ENCODE results near the gene R3HDM2. TPM values are rescaled to one million over a fixed set of nuclear protein-coding genes. Genes with fewer than 3 reads are reported as not detected.
"Not testable (repeated sequence)": the region's sequence is repeated elsewhere in the genome, so short reads cannot be mapped to it uniquely, and the experiment has no call there.

R3HDM2 gene
- total RNA-seq, 1 donor from 2014 or later = 46.5 TPM

GRCh38 chr12:57401165-57401564, 29.7 kb downstream of the R3HDM2 start:
- no peak overlapping the region for H3K4me3 Mint-ChIP-seq (ENCODE audit: unreplicated experiment)
- no peak for DNase-seq (ENCODE audit: low spot score)
- H3K36me3 Mint-ChIP-seq (ENCODE audit: low read depth) = no peaks in the 10 kb centered on the region
- no peaks in the 10 kb centered on the region for H3K9me3 Mint-ChIP-seq (ENCODE audit: low read depth)
- no peak overlapping the region for H3K27ac Mint-ChIP-seq (ENCODE audit: unreplicated experiment)
- H3K27me3 Mint-ChIP-seq (ENCODE audit: low read depth) = no peaks in the 10 kb centered on the region
- no peak for TF ChIP-seq CTCF (IDR thresholded peaks at IDR 0.05)
- peaks cover 4% of the 10 kb centered on the region for H3K4me1 Mint-ChIP-seq (ENCODE audit: low read depth)

GRCh38 chr12:57399718-57400463, 31.0 kb downstream of the R3HDM2 start:
- not testable (repeated sequence) for H3K27me3 Mint-ChIP-seq (ENCODE audit: low read depth); H3K9me3 Mint-ChIP-seq (ENCODE audit: low read depth); H3K36me3 Mint-ChIP-seq (ENCODE audit: low read depth); H3K4me1 Mint-ChIP-seq (ENCODE audit: low read depth); H3K27ac Mint-ChIP-seq (ENCODE audit: unreplicated experiment); H3K4me3 Mint-ChIP-seq (ENCODE audit: unreplicated experiment); DNase-seq (ENCODE audit: low spot score)

- H3K36me3 Mint-ChIP-seq (ENCODE audit: low read depth) = peaks cover 14% of the 10 kb centered on the region
- no peaks in the 10 kb centered on the region for H3K27me3 Mint-ChIP-seq (ENCODE audit: low read depth)
- no peak for DNase-seq (ENCODE audit: low spot score)
- H3K9me3 Mint-ChIP-seq (ENCODE audit: low read depth) = no peaks in the 10 kb centered on the region
- H3K4me3 Mint-ChIP-seq (ENCODE audit: unreplicated experiment) = no peak overlapping the region
- H3K27ac Mint-ChIP-seq (ENCODE audit: unreplicated experiment) = no peak overlapping the region
- peaks cover 4% of the 10 kb centered on the region for H3K4me1 Mint-ChIP-seq (ENCODE audit: low read depth)
- TF ChIP-seq CTCF (IDR thresholded peaks at IDR 0.05) = no peak
These were observed 33.4 kb downstream of the R3HDM2 start for GRCh38 chr12:57397441-57397840.

GRCh38 chr12:57395121-57395520, 35.7 kb downstream of the R3HDM2 start:
- DNase-seq (ENCODE audit: low spot score) = no peak
- Mint-ChIP-seq H3K36me3 (ENCODE audit: low read depth) (peaks cover 16% of the 10 kb centered on the region), H3K4me1 (ENCODE audit: low read depth) (peaks cover 4% of the 10 kb centered on the region), H3K27ac (ENCODE audit: unreplicated experiment) (no peak overlapping the region), H3K27me3 (ENCODE audit: low read depth) (no peaks in the 10 kb centered on the region), H3K4me3 (ENCODE audit: unreplicated experiment) (no peak overlapping the region), H3K9me3 (ENCODE audit: low read depth) (no peaks in the 10 kb centered on the region)
- no peak for TF ChIP-seq CTCF (IDR thresholded peaks at IDR 0.05)

GRCh38 chr12:57390174-57390573, 40.7 kb downstream of the R3HDM2 start:
- no peak overlapping the region for H3K4me3 Mint-ChIP-seq (ENCODE audit: unreplicated experiment)
- no peaks in the 10 kb centered on the region for H3K9me3 Mint-ChIP-seq (ENCODE audit: low read depth)
- no peak overlapping the region for H3K27ac Mint-ChIP-seq (ENCODE audit: unreplicated experiment)
- no peak for TF ChIP-seq CTCF (IDR thresholded peaks at IDR 0.05)
- DNase-seq (ENCODE audit: low spot score) = no peak
- H3K36me3 Mint-ChIP-seq (ENCODE audit: low read depth) = peaks cover 10% of the 10 kb centered on the region
- H3K27me3 Mint-ChIP-seq (ENCODE audit: low read depth) = no peaks in the 10 kb centered on the region
- H3K4me1 Mint-ChIP-seq (ENCODE audit: low read depth) = peaks cover 13% of the 10 kb centered on the region

GRCh38 chr12:57389033-57389432, 41.8 kb downstream of the R3HDM2 start:
- Mint-ChIP-seq H3K36me3 (ENCODE audit: low read depth) (peaks cover 7% of the 10 kb centered on the region), H3K27ac (ENCODE audit: unreplicated experiment) (no peak overlapping the region), H3K27me3 (ENCODE audit: low read depth) (no peaks in the 10 kb centered on the region), H3K4me1 (ENCODE audit: low read depth) (peaks cover 17% of the 10 kb centered on the region), H3K4me3 (ENCODE audit: unreplicated experiment) (no peak overlapping the region), H3K9me3 (ENCODE audit: low read depth) (no peaks in the 10 kb centered on the region)
- no peak for TF ChIP-seq CTCF (IDR thresholded peaks at IDR 0.05)
- no peak for DNase-seq (ENCODE audit: low spot score)

All from chondrocyte (in vitro differentiated cells).